A549 (cell line): ENCODE data around the gene TOX2. TPM values are rescaled to one million over a fixed set of nuclear protein-coding genes. Genes with fewer than 3 reads are reported as not detected.

Experiments used
- ATAC-seq, 2 experiments: fragments of 200-7000 bp in 1 of 2; fragments of >200 bp in 1 of 2; cut with Nextera tagmentation in 1 of 2; cut with Tn5 transposase in 1 of 2; 3 replicates each; pipeline versions ENCODE4 v1.8.0 to v1.9.1; 2018 to 2020; ENCODE audit warnings: mild to moderate bottlenecking in 1 of 2, moderate library complexity in 1 of 2
- CTCF ChIA-PET: fragments of 300-600 bp; sonication (Branson Sonifier 250); formaldehyde crosslinking; extraction: SDS; loops from one replicate; lab custom pipeline; 2021; ENCODE audit warnings: antibody characterized with exemption, inconsistent platforms; lab: Yijun Ruan, JAX
- POLR2A ChIA-PET: fragments of 350-600 bp; formaldehyde crosslinking; extraction: SDS; loops from one replicate; lab custom pipeline; 2021; ENCODE audit warnings: antibody characterized with exemption, inconsistent platforms; lab: Yijun Ruan, JAX
- DNase-seq, 2 experiments: peaks; one replicate each; pipeline versions ENCODE4 v3.0.0 to v3.0.0-alpha.2; 2011 to 2016; ENCODE audit warnings: low read depth in 1 of 2, low spot score in 1 of 2
- FAIRE-seq: peaks from 2 replicates; lab custom pipeline; 2011; peaks lifted over from hg19 to GRCh38; lab: Jason Lieb, UNC
- H3K27ac ChIP-seq, 2 experiments: fragments of >200 bp; sonication (Bioruptor Twin); formaldehyde crosslinking; 3 replicates each; pipeline ENCODE4 v1.5.1; 2016 to 2017
- H3K4me1 ChIP-seq: fragments of >200 bp; sonication (Bioruptor Twin); formaldehyde crosslinking; 3 replicates; pipeline ENCODE4 v1.6.1; 2016
- H3K4me2 ChIP-seq: fragments of >200 bp; sonication (Bioruptor Twin); formaldehyde crosslinking; 3 replicates; pipeline ENCODE4 v1.6.1; 2016
- H3K4me3 ChIP-seq: fragments of >200 bp; sonication (Bioruptor Twin); formaldehyde crosslinking; 3 replicates; pipeline ENCODE4 v1.5.1; 2016
- H3K9me3 ChIP-seq: fragments of >200 bp; sonication (Bioruptor Twin); formaldehyde crosslinking; 3 replicates; pipeline ENCODE4 v1.6.1; 2016
- BCL3 ChIP-seq: fragments of >200 bp; sonication (Bioruptor Twin); formaldehyde crosslinking; IDR thresholded peaks from 3 replicates; pipeline ENCODE4 v1.6.1; 2016
- BHLHE40 ChIP-seq: IDR thresholded peaks from 2 replicates; pipeline ENCODE4 v1.6.1; 2012; ENCODE audit warnings: low read depth, low read length, inconsistent platforms
- CBX2 ChIP-seq: fragments of 200-600 bp; sonication (generic); IDR thresholded peaks from 2 replicates; pipeline ENCODE4 v1.6.1; 2016; ENCODE audit warnings: low read depth, mild to moderate bottlenecking, borderline replicate concordance
- CEBPB ChIP-seq, 2 experiments: fragments of >200 bp in 1 of 2; sonication (Bioruptor Twin) in 1 of 2; formaldehyde crosslinking in 1 of 2; IDR thresholded peaks; 2 replicates each; pipeline ENCODE4 v1.6.1; 2012 to 2016
- E2F6 ChIP-seq: IDR thresholded peaks from 2 replicates; pipeline ENCODE4 v1.6.1; 2012; ENCODE audit warnings: low read depth, borderline replicate concordance
- EHF ChIP-seq: fragments of 250-450 bp; sonication (Bioruptor Pico); IDR thresholded peaks from 2 replicates; pipeline ENCODE4 v1.5.0; 2020; ENCODE audit warnings: mild to moderate bottlenecking
- FOSB ChIP-seq: fragments of 250-450 bp; sonication (Bioruptor Pico); IDR thresholded peaks from 2 replicates; pipeline ENCODE4 v1.5.0; 2020; ENCODE audit warnings: mild to moderate bottlenecking, moderate library complexity
- FOSL2 ChIP-seq, 2 experiments: fragments of 450-650 bp in 1 of 2; fragments of >200 bp in 1 of 2; sonication (Bioruptor Twin) in 1 of 2; formaldehyde crosslinking; IDR thresholded peaks; 2 replicates each; pipeline versions ENCODE4 v1.5.0 to v1.6.1; 2016 to 2020; ENCODE audit warnings: mild to moderate bottlenecking in 1 of 2, moderate library complexity in 1 of 2
- HES2 ChIP-seq: fragments of >200 bp; sonication (Bioruptor Twin); formaldehyde crosslinking; IDR thresholded peaks from 2 replicates; pipeline ENCODE4 v1.6.1; 2016
- HMGXB4 ChIP-seq: fragments of 250-450 bp; sonication (Bioruptor Pico); IDR thresholded peaks from 2 replicates; pipeline ENCODE4 v1.5.0; 2021; ENCODE audit warnings: mild to moderate bottlenecking, moderate library complexity, borderline replicate concordance
- HOXB13 ChIP-seq: fragments of 250-450 bp; sonication (Bioruptor Pico); IDR thresholded peaks from 2 replicates; pipeline ENCODE4 v1.5.0; 2020; ENCODE audit warnings: low read depth, mild to moderate bottlenecking, moderate library complexity
- MAFK ChIP-seq: fragments of 450-650 bp; IDR thresholded peaks from 2 replicates; pipeline ENCODE4 v1.6.1; 2014; ENCODE audit not compliant: partially characterized antibody
- PHF8 ChIP-seq: fragments of 200-600 bp; sonication (generic); IDR thresholded peaks from 2 replicates; pipeline ENCODE4 v1.6.1; 2016; ENCODE audit warnings: low read depth, mild to moderate bottlenecking, antibody characterized with exemption, moderate library complexity, borderline replicate concordance
- POLR2A ChIP-seq: IDR thresholded peaks from 2 replicates; pipeline ENCODE4 v1.6.1; 2012; ENCODE audit warnings: mild to moderate bottlenecking, low read length
- RAD21 ChIP-seq, 2 experiments: fragments of >200 bp in 1 of 2; sonication (Bioruptor Twin) in 1 of 2; formaldehyde crosslinking in 1 of 2; IDR thresholded peaks in 1 of 2; conservative IDR thresholded peaks in 1 of 2; 2 replicates in 1 of 2; 3 replicates in 1 of 2; pipeline ENCODE4 v1.6.1; 2012 to 2018; ENCODE audit warnings: inconsistent platforms in 1 of 2
- RARB ChIP-seq: fragments of 250-450 bp; sonication (Bioruptor Pico); IDR thresholded peaks from 2 replicates; pipeline ENCODE4 v1.8.0; 2021; ENCODE audit warnings: mild to moderate bottlenecking, moderate library complexity
- RNF2 ChIP-seq: fragments of 200-600 bp; sonication (generic); IDR thresholded peaks from 2 replicates; pipeline ENCODE4 v1.6.1; 2016; ENCODE audit warnings: low read depth, mild to moderate bottlenecking, antibody characterized with exemption, moderate library complexity, borderline replicate concordance
- ZNF302 ChIP-seq: fragments of 250-450 bp; sonication (Bioruptor Pico); IDR thresholded peaks from 2 replicates; pipeline ENCODE4 v1.9.0; 2021; ENCODE audit warnings: inconsistent platforms, mild to moderate bottlenecking, moderate library complexity
- WGBS: methylation state at CpG from one replicate; pipeline ENCODE4 v1.1.6; 2017; ENCODE audit errors: missing lambda C conversion rate; 5-methylcytosine and 5-hydroxymethylcytosine counted together
- polyA plus RNA-seq, 4 experiments: library from polyadenylated mRNA; depleted of rRNA in 3 of 4; stranded (reverse); fragments of >200 nt; fragmentation: RNase III in 1 of 4; extraction: RNeasy Plus Mini Kit Qiagen cat#74134 plus additional on column Dnase treatment in 1 of 4; gene quantifications; 2 replicates in 3 of 4; 3 replicates in 1 of 4; pipeline ENCODE4 v1.2.3, GENCODE V29; 2011 to 2017

Gene TOX2
- polyA plus RNA-seq, 2 of the 4 experiments (the other 2 are of a cell fraction) = 2.5 to 5.3 TPM

DNA sequence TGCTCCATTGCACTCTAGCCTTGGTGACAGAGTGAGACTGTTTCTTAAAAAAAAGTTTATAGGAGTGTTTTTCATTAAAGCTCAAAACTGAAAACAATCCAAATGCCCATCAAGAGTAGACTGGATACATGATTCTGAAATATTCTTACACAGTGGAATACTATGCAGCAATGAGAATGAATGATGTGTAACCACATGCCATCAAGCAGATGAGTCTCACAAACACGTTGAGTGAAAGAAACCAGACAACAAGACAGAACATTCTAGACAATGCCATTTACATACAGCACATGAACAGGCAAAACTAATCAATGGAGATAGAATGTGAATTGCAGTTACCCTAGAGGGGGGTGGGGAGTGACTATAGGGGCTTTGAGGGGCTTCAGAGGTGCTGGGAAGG, 72.4 kb downstream of the TOX2 start:
- H3K4me3 ChIP-seq = no peak overlapping the region
- DNase-seq (no peak), FAIRE-seq (no peak), ATAC-seq (no peak)
- no peak overlapping the region for H3K27ac ChIP-seq
- CTCF ChIA-PET = interaction anchor here (1.3 kb wide), 1 partner anchor 93 kb away, joined by 3 read pairs; no protein-coding TSS in a partner anchor
- H3K4me2 ChIP-seq = no peak overlapping the region
- TF ChIP-seq HES2 (no peak), RNF2 (no peak)
- 54% methylated on average over 1 of the region's 1 CpG for WGBS
- H3K4me1 ChIP-seq = peaks cover 8% of the 10 kb centered on the region; the same call in 1 of the 3 replicates
- H3K9me3 ChIP-seq = no peaks in the 10 kb centered on the region
- POLR2A ChIA-PET = no interaction called here

DNA sequence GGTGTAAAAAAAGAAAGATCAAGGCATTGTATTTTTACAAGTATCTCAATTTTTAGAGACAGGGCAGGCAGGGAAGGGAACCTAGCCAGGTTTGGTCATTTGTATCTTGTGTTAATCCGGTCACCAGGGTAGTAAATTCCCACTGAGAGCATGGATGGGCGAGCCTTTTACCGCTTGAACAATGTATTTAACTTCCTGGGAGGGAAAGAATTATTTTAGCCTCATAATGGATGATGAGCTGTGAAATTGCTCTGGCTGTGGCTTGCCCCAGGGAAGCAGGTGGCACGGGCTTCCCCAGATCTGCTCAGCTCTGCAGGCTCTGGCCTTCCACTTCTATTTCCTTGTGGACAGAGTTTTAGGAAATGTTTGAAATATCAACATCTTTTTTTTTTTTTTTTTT, 72.9 kb downstream of the TOX2 start:
- CTCF ChIA-PET = interaction anchor here (1.3 kb wide), 1 partner anchor 93 kb away, joined by 3 read pairs; no protein-coding TSS in a partner anchor
- no peak for DNase-seq

GRCh38 chr20:43988451-43988850, 73.8 kb downstream of the TOX2 start:
- H3K27ac ChIP-seq = no peak overlapping the region
- no peak for ATAC-seq
- 76% methylated on average over 2 of the region's 2 CpGs for WGBS
- peaks cover 8% of the 10 kb centered on the region; the same call in 1 of the 3 replicates for H3K4me1 ChIP-seq
- no peak overlapping the region for H3K4me3 ChIP-seq
- H3K9me3 ChIP-seq = no peaks in the 10 kb centered on the region
- DNase-seq = no peak
- H3K4me2 ChIP-seq = no peak overlapping the region
- no peak for TF ChIP-seq RARB
- TF ChIP-seq HMGXB4 = no peak
- no peak for TF ChIP-seq PHF8
- TF ChIP-seq FOSL2 (IDR thresholded peaks at IDR 0.05) = no peak
- no peak for TF ChIP-seq FOSL2 (CRISPR knock-in tag; IDR thresholded peaks at IDR 0.05)
- TF ChIP-seq RAD21 (conservative IDR thresholded peaks at IDR 0.05 in 1 of 2, IDR thresholded peaks at IDR 0.05 in 1 of 2) = no peak
- TF ChIP-seq BCL3 = no peak
- no peak for TF ChIP-seq MAFK
- no peak for TF ChIP-seq ZNF302 (CRISPR knock-in tag)
- TF ChIP-seq EHF = no peak
- no peak for TF ChIP-seq E2F6
- no peak for TF ChIP-seq CEBPB (IDR thresholded peaks at IDR 0.05)
- no peak for TF ChIP-seq RNF2
- no peak for FAIRE-seq
- ChIA-PET CTCF (interaction anchor here (1.3 kb wide), 1 partner anchor 92 kb away, joined by 3 read pairs; no protein-coding TSS in a partner anchor), POLR2A (no interaction called here)

More for the DNA sequence above, 72.9 kb downstream of the TOX2 start:
- POLR2A ChIA-PET = no interaction called here
- no peak for FAIRE-seq
- H3K4me1 ChIP-seq = peaks cover 8% of the 10 kb centered on the region; the same call in 1 of the 3 replicates
- TF ChIP-seq BHLHE40 (no peak), FOSB (no peak), HOXB13 (CRISPR knock-in tag) (no peak), BCL3 (no peak), CBX2 (no peak), POLR2A (no peak), EHF (no peak)
- TF ChIP-seq, all 56 proteins: peak for 0
- Histone ChIP-seq H3K27ac (no peak overlapping the region), H3K9me3 (no peaks in the 10 kb centered on the region), H3K4me2 (no peak overlapping the region), H3K4me3 (no peak overlapping the region)
- no peak for ATAC-seq
- 71% methylated on average over 4 of the region's 4 CpGs for WGBS
